ENCODE measurements around the gene MTHFD1L. TPM values are rescaled to one million over a fixed set of nuclear protein-coding genes. Genes with fewer than 3 reads are reported as not detected.
A peak's percentile ranks its signal among the peaks of the same experiment; 100 is the strongest.

Gene MTHFD1L
- total RNA-seq, 1 donor, result 68.7 TPM

DNA sequence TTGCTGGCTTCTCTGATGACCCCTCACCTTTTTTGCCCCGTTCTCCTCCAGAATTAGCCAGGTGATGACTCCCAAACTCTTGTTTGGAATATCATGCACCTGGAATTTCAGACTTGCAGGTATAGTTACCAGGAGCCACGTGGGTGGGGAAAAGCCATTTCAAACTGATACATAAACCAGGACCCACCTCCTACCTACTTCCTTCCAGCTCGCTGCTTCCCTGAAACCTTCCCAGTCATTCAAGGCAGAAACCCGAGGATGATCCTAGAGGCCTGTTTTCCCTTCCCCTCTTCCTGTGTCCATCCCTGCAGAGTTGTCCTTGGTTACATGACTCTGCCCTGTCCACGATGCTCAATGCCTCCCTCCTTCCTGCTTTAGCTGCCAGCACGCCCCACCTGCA is 101.9 kb downstream of the MTHFD1L start:
- no peak for DNase-seq (ENCODE audit: low read depth)
- TF ChIP-seq, protein P1, sequence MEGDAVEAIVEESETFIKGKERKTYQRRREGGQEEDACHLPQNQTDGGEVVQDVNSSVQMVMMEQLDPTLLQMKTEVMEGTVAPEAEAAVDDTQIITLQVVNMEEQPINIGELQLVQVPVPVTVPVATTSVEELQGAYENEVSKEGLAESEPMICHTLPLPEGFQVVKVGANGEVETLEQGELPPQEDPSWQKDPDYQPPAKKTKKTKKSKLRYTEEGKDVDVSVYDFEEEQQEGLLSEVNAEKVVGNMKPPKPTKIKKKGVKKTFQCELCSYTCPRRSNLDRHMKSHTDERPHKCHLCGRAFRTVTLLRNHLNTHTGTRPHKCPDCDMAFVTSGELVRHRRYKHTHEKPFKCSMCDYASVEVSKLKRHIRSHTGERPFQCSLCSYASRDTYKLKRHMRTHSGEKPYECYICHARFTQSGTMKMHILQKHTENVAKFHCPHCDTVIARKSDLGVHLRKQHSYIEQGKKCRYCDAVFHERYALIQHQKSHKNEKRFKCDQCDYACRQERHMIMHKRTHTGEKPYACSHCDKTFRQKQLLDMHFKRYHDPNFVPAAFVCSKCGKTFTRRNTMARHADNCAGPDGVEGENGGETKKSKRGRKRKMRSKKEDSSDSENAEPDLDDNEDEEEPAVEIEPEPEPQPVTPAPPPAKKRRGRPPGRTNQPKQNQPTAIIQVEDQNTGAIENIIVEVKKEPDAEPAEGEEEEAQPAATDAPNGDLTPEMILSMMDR (IDR thresholded peaks at IDR 0.05; ENCODE audit: insufficient read depth, low read length), result no peak
- H3K4me3 ChIP-seq (ENCODE audit: low read depth, low read length), result no peak overlapping the region

DNA sequence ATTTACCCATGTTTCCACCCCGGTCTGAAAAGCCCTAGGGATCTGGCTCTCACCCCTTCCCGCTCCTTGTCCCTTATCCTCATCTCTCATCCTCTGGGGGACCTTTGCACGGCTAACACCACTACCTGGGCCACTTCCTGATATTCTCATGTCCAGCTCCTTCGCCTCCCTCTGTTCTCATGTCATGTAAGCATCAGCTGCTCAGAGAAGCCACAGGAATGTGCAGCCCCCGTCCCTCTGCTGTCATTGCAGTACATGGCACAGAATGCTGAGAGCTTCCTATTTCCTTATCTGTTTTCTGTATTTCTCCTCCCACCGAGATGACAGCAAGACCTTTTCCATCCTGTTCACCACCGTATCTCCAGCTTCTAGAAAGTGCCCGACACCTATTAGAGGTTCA is 102.4 kb downstream of the MTHFD1L start:
- no peak for DNase-seq (ENCODE audit: low read depth)
- TF ChIP-seq, protein P1 (IDR thresholded peaks at IDR 0.05; ENCODE audit: insufficient read depth, low read length), result no peak
- H3K4me3 ChIP-seq (ENCODE audit: low read depth, low read length), result no peak overlapping the region

DNA sequence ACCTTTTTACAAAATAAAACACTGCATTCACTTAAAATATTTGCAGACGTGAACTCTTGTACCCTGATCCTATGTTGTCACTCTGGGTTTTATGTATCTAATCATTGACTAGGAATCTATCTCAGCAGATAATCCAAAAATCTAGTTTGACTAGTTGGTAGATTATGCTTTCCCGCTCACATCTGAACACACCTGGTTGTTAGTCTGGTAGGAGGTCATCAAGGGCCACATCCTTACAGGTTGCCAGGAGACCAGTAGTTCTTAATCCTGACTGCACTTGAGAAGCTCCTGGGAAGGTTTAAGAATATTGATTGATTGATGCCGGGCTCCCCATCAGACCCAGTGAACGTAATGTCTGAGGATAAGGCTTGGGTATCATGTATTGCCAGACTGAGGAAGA is 104.4 kb downstream of the MTHFD1L start:
- H3K4me3 ChIP-seq (ENCODE audit: low read depth, low read length), result no peak overlapping the region
- TF ChIP-seq, protein P1 (IDR thresholded peaks at IDR 0.05; ENCODE audit: insufficient read depth, low read length), result no peak
- no peak for DNase-seq (ENCODE audit: low read depth)

DNA sequence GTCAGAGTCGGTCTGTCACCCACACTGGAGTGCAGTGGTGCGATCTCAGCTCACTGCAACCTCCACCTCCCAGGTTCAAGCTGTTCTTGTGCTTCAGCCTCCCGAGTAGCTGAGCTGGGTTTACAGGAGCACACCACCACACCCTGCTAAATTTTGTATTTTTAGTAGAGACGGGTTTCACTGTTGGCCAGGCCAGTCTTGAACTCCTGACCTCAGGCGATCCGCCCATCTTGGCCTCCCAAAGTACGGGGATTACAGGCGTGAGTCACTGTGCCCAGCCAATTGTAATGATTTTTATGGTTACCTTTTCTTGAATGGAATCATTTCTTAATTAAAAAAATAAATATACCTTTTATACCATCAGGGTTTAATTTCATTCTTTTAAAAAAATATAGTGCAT is 105.7 kb downstream of the MTHFD1L start:
- DNase-seq (ENCODE audit: low read depth), result peak; percentile 26
- TF ChIP-seq, protein P1 (IDR thresholded peaks at IDR 0.05; ENCODE audit: insufficient read depth, low read length), result no peak
- no peak overlapping the region for H3K4me3 ChIP-seq (ENCODE audit: low read depth, low read length)

DNA sequence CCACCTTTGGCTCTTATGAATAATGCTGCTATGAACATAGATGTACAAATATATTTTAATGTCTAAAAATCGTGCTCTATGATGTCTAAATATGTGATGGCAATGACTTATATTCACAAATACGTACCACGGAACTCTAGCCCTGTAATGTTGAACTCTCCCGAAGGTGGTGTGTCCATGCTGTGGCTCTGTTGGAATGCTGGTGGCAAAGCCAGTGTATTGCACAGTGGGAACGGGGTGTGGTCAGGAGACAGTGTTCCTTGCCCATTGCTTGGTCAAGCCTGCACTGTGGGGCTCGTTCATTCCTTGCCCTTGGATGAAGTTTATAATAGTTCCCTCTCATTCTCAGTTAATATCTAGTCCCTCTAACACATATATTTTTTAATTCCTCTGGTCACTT is 109.6 kb downstream of the MTHFD1L start:
- TF ChIP-seq, protein P1 (IDR thresholded peaks at IDR 0.05; ENCODE audit: insufficient read depth, low read length), result no peak
- H3K4me3 ChIP-seq (ENCODE audit: low read depth, low read length), result no peak overlapping the region
- no peak for DNase-seq (ENCODE audit: low read depth)

DNA sequence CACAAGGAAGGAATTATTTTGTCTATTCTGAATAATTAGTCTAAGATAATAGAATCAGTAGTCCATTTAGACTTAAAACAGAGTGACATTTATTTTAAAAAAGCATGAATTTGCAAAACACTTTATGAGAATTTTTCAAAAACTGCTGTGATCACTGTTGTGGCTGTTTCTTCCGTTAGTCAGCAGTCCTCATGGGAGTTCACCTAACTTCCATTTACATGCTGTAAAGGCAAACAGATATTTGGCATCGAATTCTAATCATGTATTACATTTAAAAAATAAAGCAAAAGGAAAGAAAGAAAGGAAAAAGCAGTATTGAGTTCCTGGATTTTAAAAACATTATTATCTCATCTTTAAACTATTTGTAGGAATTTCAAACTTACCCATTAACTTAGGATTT is 111.8 kb downstream of the MTHFD1L start:
- TF ChIP-seq, protein P1 (IDR thresholded peaks at IDR 0.05; ENCODE audit: insufficient read depth, low read length), result no peak
- no peak for DNase-seq (ENCODE audit: low read depth)
- no peak overlapping the region for H3K4me3 ChIP-seq (ENCODE audit: low read depth, low read length)

DNA sequence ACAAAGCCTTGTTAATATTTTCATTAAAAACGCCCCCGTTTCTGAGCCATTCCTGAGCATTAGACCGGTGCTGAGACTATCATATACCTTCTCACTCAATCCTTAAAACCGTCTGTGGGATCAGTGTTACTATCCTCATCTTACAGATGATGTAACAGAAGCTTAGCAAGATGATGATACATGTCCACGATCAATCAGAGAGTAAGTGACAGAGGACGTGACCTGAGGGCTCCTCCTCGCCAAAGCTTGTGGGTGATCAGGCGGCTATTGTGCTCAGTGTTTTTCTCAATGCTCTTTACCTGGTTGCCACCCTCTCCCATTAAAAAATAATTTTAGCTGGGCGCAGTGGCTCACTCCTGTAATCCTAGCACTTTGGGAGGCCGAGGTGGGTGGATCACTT is 113.1 kb downstream of the MTHFD1L start:
- TF ChIP-seq, protein P1 (IDR thresholded peaks at IDR 0.05; ENCODE audit: insufficient read depth, low read length), result no peak
- no peak for DNase-seq (ENCODE audit: low read depth)
- no peak overlapping the region for H3K4me3 ChIP-seq (ENCODE audit: low read depth, low read length)

Measured in fibroblast of the aortic adventitia (primary cell).